ENCODE results near the gene C17orf114.

Gene C17orf114

GRCh38 chr17:4788159-4788806, 13.8 kb downstream of the C17orf114 start:
- no peak for DNase-seq (ENCODE audit: low read depth in 2 of 2)

GRCh38 chr17:4786516-4786915, 15.6 kb downstream of the C17orf114 start:
- no peak for DNase-seq (ENCODE audit: low read depth in 2 of 2)

GRCh38 chr17:4786106-4786511, 16.0 kb downstream of the C17orf114 start, which contains the start of gene VMO1:
TSS of gene VMO1 (minus strand) at chr17:4786364. CDS start at chr17:4786352, 12 bp downstream.
- DNase-seq (ENCODE audit: low read depth in 2 of 2) = no peak

- no peak for DNase-seq (ENCODE audit: low read depth in 2 of 2)
Observed at GRCh38 chr17:4785311-4786105, 16.6 kb downstream of the C17orf114 start.

GRCh38 chr17:4782652-4783051, 19.5 kb downstream of the C17orf114 start:
- no peak for DNase-seq (ENCODE audit: low read depth in 2 of 2)

GRCh38 chr17:4780325-4780955, 21.7 kb downstream of the C17orf114 start:
- no peak for DNase-seq (ENCODE audit: low read depth in 2 of 2)

GRCh38 chr17:4777969-4778760, 24.0 kb downstream of the C17orf114 start:
- no peak for DNase-seq (ENCODE audit: low read depth in 2 of 2)

GRCh38 chr17:4772235-4772613, 29.9 kb downstream of the C17orf114 start:
- no peak for DNase-seq (ENCODE audit: low read depth in 2 of 2)

- DNase-seq (ENCODE audit: low read depth in 2 of 2) = no peak
Observed at GRCh38 chr17:4771519-4772234, 30.5 kb downstream of the C17orf114 start, which contains the start of gene TM4SF5. TSS of gene TM4SF5 (plus strand) at chr17:4771886. CDS start at chr17:4771923, 37 bp downstream.

- DNase-seq (ENCODE audit: low read depth in 2 of 2) = no peak
Observed at GRCh38 chr17:4769628-4770027, 32.5 kb downstream of the C17orf114 start.

GRCh38 chr17:4768298-4768697, 33.8 kb downstream of the C17orf114 start:
- no peak for DNase-seq (ENCODE audit: low read depth in 2 of 2)

- DNase-seq (ENCODE audit: low read depth in 2 of 2) = no peak
Observed at GRCh38 chr17:4766723-4767122, 35.4 kb downstream of the C17orf114 start.

- no peak for DNase-seq (ENCODE audit: low read depth in 2 of 2)
Observed at GRCh38 chr17:4766201-4766600, 35.9 kb downstream of the C17orf114 start.

GRCh38 chr17:4764595-4764994, 37.5 kb downstream of the C17orf114 start:
- DNase-seq (ENCODE audit: low read depth in 2 of 2) = no peak

- DNase-seq (ENCODE audit: low read depth in 2 of 2) = no peak
Observed at GRCh38 chr17:4759776-4760236, 42.3 kb downstream of the C17orf114 start.

GRCh38 chr17:4753392-4753791, 48.7 kb downstream of the C17orf114 start:
- no peak for DNase-seq (ENCODE audit: low read depth in 2 of 2)

GRCh38 chr17:4751932-4752331, 50.2 kb downstream of the C17orf114 start:
- no peak for DNase-seq (ENCODE audit: low read depth in 2 of 2)
